Retinal pigment epithelial cell (primary cell): Measurements from ENCODE around the gene PLEKHO2.

Experiments
- DNase-seq: peaks from one replicate; pipeline ENCODE4 v3.0.0-alpha.2; 2010; ENCODE audit warnings: low read depth
- H3K4me3 ChIP-seq: 2 replicates; pipeline ENCODE4 v1.5.1; 2011; ENCODE audit warnings: mild to moderate bottlenecking, low read length, control low read depth, moderate library complexity
- CTCF ChIP-seq: conservative IDR thresholded peaks from 2 replicates; pipeline ENCODE4 v1.5.1; 2011; ENCODE audit warnings: low read depth, low read length, control low read depth, inconsistent platforms

The PLEKHO2 gene

GRCh38 chr15:64917211-64917610, 75.5 kb downstream of the PLEKHO2 start:
- no peak overlapping the region for H3K4me3 ChIP-seq
- no peak for TF ChIP-seq CTCF
- no peak for DNase-seq
